Endothelial cell of umbilical vein (primary cell): ENCODE results near the gene CNTN5. TPM values are rescaled to one million over a fixed set of nuclear protein-coding genes. Genes with fewer than 3 reads are reported as not detected.

Source experiments
- BruUV-seq: library from RNA; stranded (reverse); fragments of 400-500 nt; replicated peaks from 2 replicates; lab custom pipeline; 2021; lab: Mats Ljungman, UMichigan
- CTCF ChIA-PET: fragments of 300-600, 350-600 bp; sonication (Branson Sonifier 250); formaldehyde crosslinking; loops from one replicate; lab custom pipeline; 2021; ENCODE audit warnings: antibody characterized with exemption, inconsistent platforms; lab: Charles Lee
- POLR2A ChIA-PET: fragments of 300-600, 350-600 bp; sonication (Branson Sonifier 250); formaldehyde crosslinking; loops from one replicate; lab custom pipeline; 2021; ENCODE audit warnings: antibody characterized with exemption, inconsistent platforms; lab: Charles Lee
- DNase-seq: peaks from one replicate; pipeline ENCODE4 v3.0.0-alpha.2; 2011; ENCODE audit warnings: low read depth, low spot score
- FAIRE-seq: peaks from 2 replicates; lab custom pipeline; 2011; peaks lifted over from hg19 to GRCh38; lab: Jason Lieb, UNC
- H2AFZ ChIP-seq: 2 replicates; pipeline ENCODE4 v1.6.0; 2012; ENCODE audit warnings: low read depth, low read length, control low read depth, inconsistent platforms
- H3K27ac ChIP-seq: 2 replicates; pipeline ENCODE4 v1.5.1; 2011; ENCODE audit warnings: low read depth, mild to moderate bottlenecking, control low read depth, low read length, moderate library complexity; ENCODE audit not compliant: insufficient read depth
- H3K27me3 ChIP-seq, 2 experiments: 2 replicates each; pipeline versions ENCODE4 v1.6.0 to v1.6.1; 2011; ENCODE audit warnings: low read length in 2 of 2, mixed read lengths in 1 of 2; ENCODE audit not compliant: control insufficient read depth in 2 of 2, insufficient read depth in 2 of 2
- H3K36me3 ChIP-seq, 2 experiments: 2 replicates in 1 of 2; 3 replicates in 1 of 2; pipeline ENCODE4 v1.5.1; 2011; ENCODE audit warnings: low read length in 2 of 2, mild to moderate bottlenecking in 1 of 2, moderate library complexity in 1 of 2; ENCODE audit not compliant: control insufficient read depth in 2 of 2, insufficient read depth in 2 of 2; ENCODE audit errors: extremely low read depth in 1 of 2
- H3K4me1 ChIP-seq: 3 replicates; pipeline ENCODE4 v1.5.1; 2011; ENCODE audit warnings: mild to moderate bottlenecking, low read length; ENCODE audit not compliant: control insufficient read depth, insufficient read depth; ENCODE audit errors: extremely low read depth
- H3K4me2 ChIP-seq: 2 replicates; pipeline ENCODE4 v1.6.1; 2011; ENCODE audit warnings: low read length, control low read depth, mixed read lengths; ENCODE audit not compliant: insufficient read depth
- H3K4me3 ChIP-seq, 3 experiments: fragments of 200-600 bp in 1 of 3; sonication (generic), shearing (Covaris generic) in 1 of 3; replicated peaks in 1 of 3; 2 replicates each; pipeline ENCODE4 v1.5.1; 2011 to 2016; ENCODE audit warnings: control low read depth in 3 of 3, low read length in 3 of 3, mild to moderate bottlenecking in 2 of 3, inconsistent platforms in 1 of 3, low read depth in 1 of 3, moderate library complexity in 1 of 3; ENCODE audit not compliant: insufficient read depth in 1 of 3
- H3K79me2 ChIP-seq: 2 replicates; pipeline ENCODE4 v1.6.0; 2012; ENCODE audit warnings: low read length, inconsistent platforms; ENCODE audit not compliant: control insufficient read depth, insufficient read depth
- H3K9ac ChIP-seq: replicated peaks from 2 replicates; pipeline ENCODE3; 2011; ENCODE audit warnings: low read length, control low read depth; ENCODE audit not compliant: insufficient read depth; ENCODE audit errors: extremely low read depth
- H3K9me1 ChIP-seq: replicated peaks from 3 replicates; pipeline ENCODE4 v1.6.0; 2011; ENCODE audit warnings: mild to moderate bottlenecking, low read length; ENCODE audit not compliant: control insufficient read depth, insufficient read depth; ENCODE audit errors: extremely low read depth
- H3K9me3 ChIP-seq: replicated peaks from 2 replicates; pipeline ENCODE4 v1.5.1; 2012; ENCODE audit warnings: low read length, inconsistent platforms; ENCODE audit not compliant: control insufficient read depth, insufficient read depth
- H4K20me1 ChIP-seq: replicated peaks from 2 replicates; pipeline ENCODE3; 2011; ENCODE audit warnings: mild to moderate bottlenecking, low read length; ENCODE audit not compliant: control insufficient read depth, insufficient read depth; ENCODE audit errors: extremely low read depth
- EZH2 ChIP-seq: IDR thresholded peaks from 2 replicates; pipeline ENCODE4 v1.6.1; 2012; ENCODE audit warnings: borderline replicate concordance, low read depth, mild to moderate bottlenecking, moderate library complexity, low read length, inconsistent platforms; ENCODE audit not compliant: severe bottlenecking
- FOS ChIP-seq: IDR thresholded peaks from 2 replicates; pipeline ENCODE4 v1.6.1; 2011; ENCODE audit warnings: mild to moderate bottlenecking, low read length, moderate library complexity, borderline replicate concordance; ENCODE audit not compliant: insufficient read depth
- GATA2 ChIP-seq: IDR thresholded peaks from 2 replicates; pipeline ENCODE4 v1.7.0; 2011; ENCODE audit warnings: low read depth, mild to moderate bottlenecking, moderate library complexity, mixed read lengths, low read length; ENCODE audit not compliant: insufficient read length, insufficient read depth
- JUN ChIP-seq: IDR thresholded peaks from 2 replicates; pipeline ENCODE4 v1.6.1; 2011; ENCODE audit warnings: borderline replicate concordance, low read depth; ENCODE audit not compliant: insufficient read length, insufficient read depth
- MAX ChIP-seq: IDR thresholded peaks from 2 replicates; pipeline ENCODE4 v1.6.1; 2011; ENCODE audit not compliant: insufficient read depth, insufficient read length
- MYC ChIP-seq: IDR thresholded peaks from one replicate; pipeline ENCODE4 v1.6.1; 2011; ENCODE audit warnings: mild to moderate bottlenecking, low read depth, low read length
- POLR2A ChIP-seq: IDR thresholded peaks from 2 replicates; pipeline ENCODE4 v1.6.1; 2012; ENCODE audit warnings: low read depth, mild to moderate bottlenecking, control low read depth, low read length
- POLR2AphosphoS5 ChIP-seq: IDR thresholded peaks from 2 replicates; pipeline ENCODE4 v1.6.1; 2012; ENCODE audit warnings: low read depth, mild to moderate bottlenecking, control low read depth, low read length, moderate library complexity; ENCODE audit not compliant: insufficient read depth
- dilution Hi-C: fragments of 300-500 bp; cut with MboI; formaldehyde crosslinking; loops from one replicate; pipeline ENCODE4 v1.15.0; 2019; ENCODE audit warnings: low sequenced_read_pairs; ENCODE audit not compliant: extremely low pct_ligation_motif_present
- intact Hi-C: fragments of 100-400 bp; cut with micrococcal nuclease; formaldehyde crosslinking; loops from one replicate; pipeline ENCODE4 v1.10.0; 2022
- polyA plus RNA-seq, 4 experiments: library from polyadenylated mRNA; depleted of rRNA in 3 of 4; stranded (reverse) in 3 of 4; unstranded in 1 of 4; fragments of >200 nt; gene quantifications; 2 replicates each; pipeline versions ENCODE4 v1.2.1 to v1.2.3, GENCODE V29; 2011 to 2012; ENCODE audit warnings: missing spikeins in 1 of 4
- total RNA-seq: library from RNA; stranded (reverse); gene quantifications from 2 replicates; pipeline ENCODE4 v1.2.3, GENCODE V29; 2021
- TF ChIP-seq, protein P1 (sequence below), 2 donors: IDR thresholded peaks; 1 replicate in 1 of 2; 2 replicates in 1 of 2; pipeline ENCODE4 v1.5.1; 2011; ENCODE audit warnings: low read length in 2 of 2, mild to moderate bottlenecking in 2 of 2, moderate library complexity in 2 of 2, control low read depth in 1 of 2, inconsistent platforms in 1 of 2, low read depth in 1 of 2; ENCODE audit not compliant: insufficient read depth in 1 of 2; ENCODE audit errors: extremely low read depth in 1 of 2

Gene CNTN5
- total and polyA plus RNA-seq, 2 donors (not counting 3 experiments of a cell fraction or from before 2014, with no cell fraction given), result not detected

DNA sequence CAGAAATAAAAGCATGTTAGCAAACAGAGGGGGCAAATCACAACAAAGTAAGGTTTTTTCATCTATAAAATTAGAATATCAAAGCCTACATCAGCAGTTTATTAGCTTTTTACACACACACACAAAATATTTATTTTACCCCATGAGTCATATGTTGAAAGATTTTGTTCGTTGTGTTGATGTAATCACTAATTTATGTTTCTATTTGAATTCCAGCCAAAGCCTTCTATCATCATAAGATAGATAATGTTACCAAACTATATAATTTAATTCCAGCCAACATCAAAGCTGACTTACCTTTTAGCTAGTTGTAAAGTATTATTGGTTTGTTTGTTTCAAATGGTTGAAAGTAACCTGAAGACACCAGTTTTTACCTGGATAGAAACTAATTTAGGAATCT is 1208.3 kb downstream of the CNTN5 start:
- Histone ChIP-seq H3K9ac (no peak overlapping the region), H3K9me3 (peaks cover 2% of the 10 kb centered on the region), H3K27me3 (no peaks in the 10 kb centered on the region), H4K20me1 (no peaks in the 10 kb centered on the region), H3K36me3 (no peaks in the 10 kb centered on the region), H3K4me1 (no peaks in the 10 kb centered on the region), H3K79me2 (no peaks in the 10 kb centered on the region), H3K27ac (no peak overlapping the region), H3K4me3 (no peak overlapping the region), H2AFZ (no peak overlapping the region), H3K4me2 (no peak overlapping the region), H3K9me1 (no peaks in the 10 kb centered on the region)
- CTCF ChIA-PET, result interaction anchor here (1.2 kb wide), 1 partner anchor 10 kb away, joined by 3 read pairs; no protein-coding TSS in a partner anchor
- DNase-seq (no peak), FAIRE-seq (no peak)
- dilution Hi-C loops, result no loop called here
- TF ChIP-seq, protein P1, sequence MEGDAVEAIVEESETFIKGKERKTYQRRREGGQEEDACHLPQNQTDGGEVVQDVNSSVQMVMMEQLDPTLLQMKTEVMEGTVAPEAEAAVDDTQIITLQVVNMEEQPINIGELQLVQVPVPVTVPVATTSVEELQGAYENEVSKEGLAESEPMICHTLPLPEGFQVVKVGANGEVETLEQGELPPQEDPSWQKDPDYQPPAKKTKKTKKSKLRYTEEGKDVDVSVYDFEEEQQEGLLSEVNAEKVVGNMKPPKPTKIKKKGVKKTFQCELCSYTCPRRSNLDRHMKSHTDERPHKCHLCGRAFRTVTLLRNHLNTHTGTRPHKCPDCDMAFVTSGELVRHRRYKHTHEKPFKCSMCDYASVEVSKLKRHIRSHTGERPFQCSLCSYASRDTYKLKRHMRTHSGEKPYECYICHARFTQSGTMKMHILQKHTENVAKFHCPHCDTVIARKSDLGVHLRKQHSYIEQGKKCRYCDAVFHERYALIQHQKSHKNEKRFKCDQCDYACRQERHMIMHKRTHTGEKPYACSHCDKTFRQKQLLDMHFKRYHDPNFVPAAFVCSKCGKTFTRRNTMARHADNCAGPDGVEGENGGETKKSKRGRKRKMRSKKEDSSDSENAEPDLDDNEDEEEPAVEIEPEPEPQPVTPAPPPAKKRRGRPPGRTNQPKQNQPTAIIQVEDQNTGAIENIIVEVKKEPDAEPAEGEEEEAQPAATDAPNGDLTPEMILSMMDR (IDR thresholded peaks at IDR 0.05; ENCODE audit: extremely low read depth in 1 of 2, insufficient read depth in 1 of 2, low read depth in 1 of 2, low read length in 2 of 2), result no peak
- no peak for TF ChIP-seq FOS
- no peak for TF ChIP-seq MAX
- TF ChIP-seq GATA2, result no peak
- TF ChIP-seq MYC, result no peak
- no peak for TF ChIP-seq POLR2A
- TF ChIP-seq POLR2AphosphoS5, result no peak
- no peak for TF ChIP-seq JUN
- no peak for TF ChIP-seq EZH2
- intact Hi-C loops, result no loop called here
- POLR2A ChIA-PET, result no interaction called here
- BruUV-seq, result no TSS peak
